Activated effector memory CD4-positive, alpha-beta T cell treated with anti-CD3 and anti-CD28 coated beads, Interleukin-2, amount 50 U/mL, for 16 hours (primary cell): ENCODE measurements around the gene CCDC170.

Experiments
- DNase-seq: peaks from one replicate; pipeline ENCODE4 v3.0.0-alpha.2; 2020

CCDC170 gene

DNA sequence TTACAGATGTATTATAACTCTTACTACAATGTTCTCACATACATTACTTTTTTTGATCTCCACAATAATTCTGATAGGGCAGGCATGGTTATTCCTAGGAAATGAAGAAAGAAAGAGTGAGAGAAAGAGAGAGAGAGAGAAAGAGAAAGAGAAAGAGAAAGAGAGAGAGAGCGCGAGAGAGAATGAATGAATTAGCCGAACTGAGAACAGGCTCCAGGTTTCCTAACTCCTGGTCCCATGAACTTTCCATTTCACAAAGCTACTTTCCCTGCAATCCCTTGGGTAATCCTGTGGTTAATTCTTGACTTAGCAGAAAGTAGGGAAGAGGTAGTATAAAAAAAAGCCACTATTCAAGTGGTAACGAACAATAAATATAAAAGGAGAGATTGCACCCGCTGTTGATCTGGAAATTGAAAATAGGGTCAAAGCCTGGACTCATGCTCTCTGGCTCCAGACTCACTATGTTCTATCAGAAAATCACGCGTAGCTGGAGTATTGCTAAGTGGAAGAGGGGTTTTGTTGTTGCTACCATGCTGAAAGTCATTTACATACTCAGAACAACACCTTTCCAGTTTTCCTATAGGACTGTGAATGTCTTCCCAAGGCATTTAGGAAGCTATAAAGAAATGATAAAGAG is 131.2 kb downstream of the CCDC170 start:
- no peak for DNase-seq

DNA sequence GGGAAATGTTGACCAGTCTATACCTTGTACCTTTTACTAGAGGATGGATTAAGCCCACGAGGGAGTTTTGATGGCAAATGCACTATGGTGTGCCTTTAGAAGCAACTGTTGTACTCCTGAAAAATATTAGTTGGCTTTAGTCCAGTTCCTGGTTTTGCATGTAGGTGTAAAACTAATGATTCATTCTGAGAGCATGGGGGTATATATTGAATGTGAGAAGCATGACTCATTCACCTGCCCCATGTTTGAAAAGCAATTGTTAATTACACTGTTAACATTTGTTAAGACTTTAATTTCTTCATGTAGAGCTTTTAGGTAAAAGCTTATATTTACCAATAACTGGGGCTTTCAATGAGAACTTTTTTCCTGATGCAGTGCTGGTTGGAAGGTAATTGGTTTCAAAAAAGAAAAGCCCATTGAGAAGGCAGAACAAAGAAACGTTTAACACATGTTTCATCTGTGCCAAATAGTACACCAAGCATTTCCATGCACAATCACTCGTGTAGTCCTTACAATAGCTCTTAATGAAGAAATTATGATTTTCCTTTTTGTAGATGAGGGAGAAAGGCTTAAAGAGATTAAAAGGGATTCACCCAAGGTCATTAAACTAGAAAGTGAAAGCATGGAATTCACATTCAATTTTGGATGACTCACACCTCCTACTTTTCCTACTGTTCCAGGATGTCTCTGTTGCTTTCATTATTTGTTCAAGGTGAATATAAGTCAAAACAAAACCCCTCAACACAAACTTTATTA is 134.1 kb downstream of the CCDC170 start:
- DNase-seq: no peak

DNA sequence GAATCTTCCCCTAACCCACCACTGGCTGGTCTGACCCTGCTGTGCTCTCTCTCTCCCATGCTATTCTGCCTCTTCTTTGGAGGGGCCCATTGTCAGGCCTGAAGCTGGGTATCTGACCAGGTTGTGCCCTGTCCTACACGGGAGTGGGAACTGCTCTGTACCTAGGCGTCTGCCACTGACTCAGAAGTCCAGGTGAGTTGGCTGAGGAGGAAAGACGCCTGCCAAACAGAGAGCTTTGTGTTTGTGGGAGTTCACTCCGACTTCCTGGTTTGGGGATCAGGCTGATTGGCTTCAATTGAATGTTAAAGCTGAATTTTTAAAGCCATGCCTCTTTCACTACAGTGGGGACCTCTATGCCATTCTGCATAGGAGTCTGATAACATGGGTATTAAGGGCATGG is 136.0 kb downstream of the CCDC170 start:
- no peak for DNase-seq

DNA sequence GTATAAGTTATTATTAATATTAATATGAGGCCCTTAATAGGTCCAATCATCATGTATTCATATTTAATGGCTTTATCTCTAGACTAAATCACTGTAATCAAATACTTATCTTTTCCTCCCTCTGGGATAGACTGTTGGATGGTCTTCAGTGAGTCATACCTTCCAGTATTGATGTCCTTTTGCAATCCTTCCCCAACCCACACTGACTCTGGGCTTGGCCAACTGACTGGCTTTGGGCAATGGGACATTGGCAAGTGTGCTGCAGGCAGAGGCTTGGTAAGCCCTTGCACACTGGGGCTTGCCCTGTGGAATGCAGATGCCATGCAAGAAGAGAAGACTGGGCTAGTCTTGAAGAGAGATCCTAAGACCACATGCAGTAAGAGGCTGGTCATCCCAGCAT is 136.6 kb downstream of the CCDC170 start:
- no peak for DNase-seq

DNA sequence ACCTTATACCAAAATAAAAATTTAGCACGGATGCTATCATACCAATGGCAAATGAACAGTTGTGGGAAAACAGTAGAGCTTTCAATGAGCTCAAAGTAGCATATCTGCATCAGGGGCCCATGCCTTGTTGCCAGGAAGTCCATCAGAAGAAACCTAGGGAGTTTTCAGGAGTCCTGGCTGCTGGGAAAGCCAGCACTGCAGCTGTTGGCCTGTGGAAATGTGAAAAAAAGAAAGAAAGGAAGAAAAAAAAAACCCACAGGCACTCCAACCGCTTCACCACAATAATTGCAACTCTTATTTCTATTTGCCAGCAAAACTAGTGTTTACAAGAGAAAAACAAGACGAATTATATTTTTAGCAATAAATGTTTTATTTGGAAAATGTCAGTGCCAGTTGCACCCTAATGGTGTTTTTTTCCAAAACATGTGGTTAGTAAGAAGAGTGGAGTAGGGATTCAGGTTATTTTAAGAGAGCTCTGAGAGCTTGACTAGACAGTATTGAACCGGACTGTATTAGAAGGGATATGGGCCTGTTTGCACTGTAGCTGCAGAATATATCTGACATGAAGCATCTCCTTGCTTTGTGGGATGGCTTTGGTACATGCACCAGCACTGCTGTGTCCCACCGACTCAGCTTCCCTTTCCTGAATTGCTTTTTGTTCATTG is 137.3 kb downstream of the CCDC170 start:
- no peak for DNase-seq

DNA sequence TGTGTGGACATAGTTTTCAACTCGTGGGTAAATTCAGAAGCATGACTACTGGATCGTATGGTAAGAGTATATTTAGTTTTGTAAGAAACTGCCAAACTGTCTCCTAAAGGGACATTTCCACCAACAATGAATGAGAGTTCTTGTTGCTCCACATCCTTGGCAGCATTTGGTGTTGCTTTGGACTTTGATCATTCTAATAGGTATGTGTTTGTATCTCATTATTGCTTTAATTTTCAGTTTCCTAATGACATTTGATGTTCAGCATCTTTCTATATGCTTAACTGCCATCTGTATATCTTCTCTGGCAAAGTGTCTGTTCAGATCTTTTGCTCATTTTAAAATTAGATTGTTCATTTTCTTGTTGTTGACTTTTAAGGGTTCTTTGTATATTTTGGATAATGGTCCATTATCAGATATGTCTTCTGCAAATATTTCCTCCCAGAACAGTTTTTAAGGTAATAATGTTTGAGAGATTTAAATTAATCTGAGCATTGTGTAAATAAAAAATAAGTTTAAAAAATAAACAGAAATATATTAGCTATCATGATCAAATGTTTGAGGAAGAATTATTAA is 138.7 kb downstream of the CCDC170 start:
- DNase-seq: no peak

DNA sequence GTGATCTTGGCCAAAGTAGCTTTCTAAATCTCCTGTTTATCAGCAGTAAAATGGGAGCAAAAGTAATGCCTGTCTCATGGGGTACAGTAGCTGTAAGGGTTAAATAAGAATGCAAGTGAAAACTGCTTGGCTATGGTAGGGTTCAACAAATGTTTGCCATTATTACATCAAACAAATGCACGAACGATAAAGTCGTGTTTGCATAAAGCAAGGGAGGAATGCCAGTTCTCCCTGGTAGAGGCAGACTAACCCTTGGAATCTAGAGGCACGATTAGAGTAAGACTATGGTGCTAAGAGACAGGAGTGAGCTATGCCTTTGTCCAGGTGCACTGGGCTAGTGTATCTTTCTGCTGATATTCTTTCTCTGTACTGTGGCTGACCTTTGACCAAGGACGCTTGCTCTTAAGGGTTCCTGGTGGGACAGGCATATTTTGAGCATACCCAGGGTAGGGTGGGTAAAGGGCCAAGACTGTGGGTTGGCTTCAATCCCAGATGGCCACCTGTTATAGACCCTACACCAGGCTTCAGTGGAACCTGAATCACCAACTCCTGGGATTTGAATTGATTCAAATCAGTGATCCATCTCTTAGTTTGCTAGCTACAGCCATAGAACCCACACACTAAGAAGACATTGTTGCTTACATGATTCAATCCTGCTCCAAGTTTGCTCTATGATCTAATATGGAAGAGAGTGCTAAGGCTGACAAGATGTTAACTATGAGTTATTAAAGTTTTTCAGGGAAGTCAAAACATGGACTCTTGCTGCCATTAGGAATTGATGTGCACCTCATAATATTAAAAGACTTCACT is 139.9 kb downstream of the CCDC170 start:
- DNase-seq: no peak

DNA sequence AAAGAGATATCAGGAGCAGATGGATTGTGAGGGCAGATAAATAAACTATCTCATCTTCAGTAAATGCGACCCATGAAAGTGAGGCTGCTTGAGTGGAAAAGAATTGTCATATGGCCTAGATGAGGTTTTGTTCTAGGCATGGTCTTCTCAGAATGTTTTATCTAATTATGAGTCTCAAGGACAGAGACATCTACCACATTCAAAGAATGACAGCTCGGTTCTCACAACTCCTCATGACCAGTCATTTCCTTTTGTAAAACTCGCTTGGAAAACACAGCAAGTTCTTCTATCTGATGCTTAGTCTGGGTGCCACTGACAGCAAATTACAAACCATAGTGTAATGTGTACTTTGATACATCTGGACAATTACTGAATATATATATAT is 140.5 kb downstream of the CCDC170 start:
- no peak for DNase-seq

DNA sequence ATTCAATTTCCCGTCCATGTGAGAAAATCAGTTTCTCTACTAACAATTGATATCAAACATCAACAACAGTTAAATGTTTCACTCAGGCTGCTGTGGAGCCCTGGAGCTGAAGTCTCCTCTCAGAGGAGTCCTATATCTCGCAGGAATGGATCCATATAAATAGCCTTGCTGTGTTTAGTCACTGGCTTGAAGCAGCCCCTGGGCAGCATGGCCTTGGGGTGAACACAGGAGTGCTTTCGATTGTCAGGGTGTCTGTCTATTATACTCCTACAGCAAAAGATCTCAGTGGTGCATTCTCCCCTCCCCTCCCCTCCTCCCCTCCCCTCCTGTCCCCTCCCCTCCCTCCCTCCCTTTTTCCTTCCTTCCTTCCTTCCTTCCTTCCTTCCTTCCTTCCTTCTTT is 141.9 kb downstream of the CCDC170 start:
- no peak for DNase-seq

DNA sequence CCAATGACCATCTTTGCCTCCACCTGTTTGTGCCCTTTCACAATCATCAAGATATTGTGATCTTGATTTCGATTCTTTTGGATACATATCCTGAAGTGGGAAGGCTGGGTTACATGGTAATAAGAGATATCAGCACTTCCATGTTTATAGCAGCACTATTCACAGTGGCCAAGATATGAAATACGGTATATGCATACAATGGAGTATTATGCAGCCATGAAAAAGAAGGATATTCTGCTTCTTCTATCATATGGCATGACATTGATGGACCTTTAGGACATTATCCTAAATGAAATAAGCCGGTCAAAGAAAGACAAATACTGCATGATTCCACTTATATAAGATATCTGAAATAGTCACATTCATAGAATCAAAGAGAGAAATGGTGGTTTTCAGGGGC is 144.0 kb downstream of the CCDC170 start:
- DNase-seq: no peak

DNA sequence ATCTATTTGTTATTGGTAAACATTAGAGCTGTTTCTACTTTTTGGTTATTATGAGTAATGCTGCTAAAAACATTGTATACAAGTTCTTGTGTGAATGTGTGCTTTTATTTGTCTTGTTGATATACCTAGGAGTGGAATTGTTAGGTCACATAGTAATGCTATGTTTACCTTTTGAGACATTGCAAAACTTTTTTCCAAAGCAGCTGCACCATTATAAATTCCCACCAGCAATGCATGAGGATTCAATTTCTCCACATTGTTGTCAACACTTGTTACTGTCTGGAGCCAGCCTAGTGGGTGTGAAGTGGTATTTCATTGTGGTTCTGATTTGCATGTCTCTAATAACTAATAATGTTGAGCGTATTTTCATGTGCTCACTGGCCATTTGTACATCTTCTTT is 145.9 kb downstream of the CCDC170 start:
- no peak for DNase-seq

DNA sequence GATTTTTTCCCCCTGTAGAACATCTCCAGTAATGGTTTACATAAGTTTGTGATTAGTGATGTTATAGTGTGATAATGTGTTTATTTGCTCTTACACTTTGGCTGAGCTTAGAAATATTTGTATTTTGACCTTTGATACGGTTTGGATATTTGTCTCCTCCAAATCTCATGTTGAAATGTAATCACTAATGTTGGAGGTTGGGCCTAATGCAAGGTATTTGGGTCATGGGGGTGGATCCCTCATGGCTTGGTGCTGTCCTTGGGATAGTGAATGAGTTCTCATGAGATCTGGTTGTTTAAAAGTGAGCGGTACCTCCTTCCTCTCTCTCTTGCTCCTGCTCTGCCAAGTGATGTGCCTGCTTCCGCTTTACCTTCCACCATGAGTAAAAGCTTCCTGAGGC is 147.2 kb downstream of the CCDC170 start:
- no peak for DNase-seq

DNA sequence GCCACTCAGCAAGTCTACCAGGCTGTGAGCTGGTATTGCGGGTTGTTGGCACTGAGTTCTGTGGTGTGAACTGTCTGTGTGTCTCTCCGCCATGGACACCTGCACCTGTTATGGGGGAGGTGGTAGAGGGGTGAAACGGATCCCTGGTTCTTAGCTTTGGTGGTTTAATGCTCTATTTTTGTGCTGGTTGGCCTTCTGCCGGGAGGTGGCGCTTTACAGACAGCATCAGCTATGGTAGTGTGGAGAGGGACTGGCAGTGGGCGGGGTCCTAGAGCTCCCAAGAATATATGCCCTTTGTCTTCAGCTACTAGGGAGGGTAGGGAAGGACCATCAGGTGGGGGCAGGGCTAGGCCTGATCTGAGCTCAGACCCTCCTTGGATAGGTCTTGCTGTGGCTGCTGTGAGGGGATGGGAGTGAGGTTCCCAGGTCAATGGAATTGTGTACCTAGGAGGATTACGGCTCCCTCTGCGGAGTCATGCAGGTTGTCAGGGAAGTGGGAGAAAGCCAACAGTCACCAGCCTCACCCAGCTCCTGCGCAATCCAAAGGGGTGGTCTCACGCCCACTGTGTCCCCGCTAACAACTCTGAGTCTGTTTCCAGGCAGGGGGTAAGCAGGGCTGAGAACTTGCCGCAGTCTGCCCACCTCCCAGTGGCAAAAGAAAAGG is 154.3 kb downstream of the CCDC170 start:
- no peak for DNase-seq

DNA sequence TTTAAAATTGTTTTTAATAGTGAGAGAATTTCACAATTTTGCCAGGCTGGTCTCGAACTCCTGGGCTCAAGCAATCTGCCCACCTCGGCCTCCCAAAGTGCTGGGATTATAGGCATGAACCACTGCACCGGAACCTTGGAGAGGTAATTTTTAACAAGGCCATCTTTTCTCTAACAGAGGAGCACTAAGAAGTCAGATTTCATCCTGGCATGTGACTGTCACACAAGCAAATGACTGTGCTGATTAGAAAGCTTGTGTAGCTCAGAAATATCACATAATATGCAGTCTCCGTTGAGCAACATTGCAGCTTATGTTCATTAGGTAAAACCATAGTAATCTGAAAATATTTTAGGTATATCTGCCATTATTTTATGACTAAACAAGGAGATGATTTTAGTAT is 156.0 kb downstream of the CCDC170 start:
- no peak for DNase-seq

DNA sequence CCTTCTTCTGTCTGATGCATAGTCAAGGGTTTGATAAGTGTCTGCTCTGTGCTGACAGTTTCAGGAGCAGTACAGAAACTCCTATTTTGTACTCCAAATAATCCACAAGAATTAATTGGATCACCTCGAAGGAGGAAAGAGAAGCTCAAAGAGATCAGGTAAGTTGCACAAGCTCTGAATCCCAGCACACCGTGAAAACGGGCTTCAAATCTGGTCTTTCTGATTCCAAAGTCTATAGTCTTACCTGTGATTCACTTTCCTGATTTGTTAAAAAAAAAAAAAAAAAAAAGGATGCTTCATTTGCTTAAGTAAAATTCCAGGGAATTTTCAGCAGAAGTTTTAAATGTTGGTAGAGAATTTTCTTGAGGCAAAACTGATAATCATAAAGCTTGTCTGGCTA is 157.8 kb downstream of the CCDC170 start:
- DNase-seq: no peak

DNA sequence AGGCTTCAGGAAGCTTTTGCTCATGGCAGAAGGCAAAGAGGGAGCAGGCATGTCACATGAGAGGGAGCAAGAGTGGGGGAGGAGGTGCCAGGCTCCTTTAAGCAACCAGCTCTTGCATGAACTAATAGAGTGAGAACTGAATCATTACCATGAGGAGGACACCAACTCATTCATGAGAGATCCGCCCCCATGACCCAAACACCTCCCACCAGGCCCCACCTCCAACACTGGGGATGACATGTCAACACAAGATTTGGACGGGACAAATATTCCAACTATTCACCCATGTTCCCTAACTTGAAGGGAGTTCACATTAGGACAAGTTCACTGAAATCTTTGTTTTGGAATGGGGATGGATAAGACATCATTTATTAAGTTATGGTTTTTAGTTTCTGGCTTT is 158.5 kb downstream of the CCDC170 start:
- DNase-seq: no peak

DNA sequence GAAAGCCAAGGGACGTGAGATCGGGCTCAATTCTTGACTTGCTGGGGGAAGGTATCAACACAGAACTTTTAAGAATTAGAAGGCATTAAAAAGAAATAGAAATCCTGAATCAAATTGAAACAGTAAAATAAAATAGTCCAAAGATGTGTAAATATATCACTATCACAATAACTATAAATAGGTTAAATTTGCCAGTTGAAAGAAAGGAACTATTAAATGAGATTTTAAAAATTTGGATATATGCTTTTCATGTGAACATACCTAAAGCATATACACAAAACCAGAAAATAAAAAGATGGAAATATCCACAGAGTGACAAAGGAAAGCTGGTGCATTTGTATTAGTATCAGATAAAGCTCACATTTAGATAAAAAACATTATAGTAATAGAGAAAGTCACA is 161.3 kb downstream of the CCDC170 start:
- DNase-seq: no peak

DNA sequence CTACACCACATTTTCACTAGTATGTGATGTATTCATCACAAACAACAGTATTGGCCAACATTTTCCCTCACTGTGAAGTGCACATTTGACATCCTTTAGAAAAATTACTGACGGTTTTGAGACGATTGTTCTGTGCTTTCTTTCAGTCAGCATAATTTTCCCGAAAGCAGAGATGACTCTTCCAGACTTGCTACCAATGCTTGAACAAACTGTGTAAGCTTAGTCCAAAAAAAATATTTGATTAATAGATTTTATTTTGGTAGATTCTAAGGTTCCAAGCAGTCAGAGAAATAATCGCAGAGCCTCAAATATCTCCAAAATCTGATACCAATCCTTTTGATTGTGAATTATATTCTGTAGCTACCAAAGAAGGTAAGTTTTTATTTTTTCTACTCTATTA is 162.6 kb downstream of the CCDC170 start:
- no peak for DNase-seq

DNA sequence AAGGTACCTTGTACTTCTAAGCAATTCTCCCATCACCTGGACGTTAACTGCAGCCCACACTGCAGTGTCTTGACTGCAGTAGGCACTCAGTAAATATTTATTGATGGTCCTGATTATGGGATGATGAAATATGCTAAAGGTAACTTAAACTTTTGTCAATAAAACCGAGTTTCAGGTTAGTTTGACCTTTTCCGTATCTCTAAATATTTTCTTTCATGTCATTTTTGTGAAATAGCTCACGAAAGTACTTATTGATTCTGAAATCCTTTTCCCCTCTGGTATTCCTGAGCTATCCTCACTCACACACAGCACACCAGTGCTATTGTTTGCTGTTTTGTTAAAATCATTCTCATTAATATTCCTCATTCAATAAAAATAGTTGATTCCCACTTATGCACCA is 164.3 kb downstream of the CCDC170 start:
- no peak for DNase-seq

DNA sequence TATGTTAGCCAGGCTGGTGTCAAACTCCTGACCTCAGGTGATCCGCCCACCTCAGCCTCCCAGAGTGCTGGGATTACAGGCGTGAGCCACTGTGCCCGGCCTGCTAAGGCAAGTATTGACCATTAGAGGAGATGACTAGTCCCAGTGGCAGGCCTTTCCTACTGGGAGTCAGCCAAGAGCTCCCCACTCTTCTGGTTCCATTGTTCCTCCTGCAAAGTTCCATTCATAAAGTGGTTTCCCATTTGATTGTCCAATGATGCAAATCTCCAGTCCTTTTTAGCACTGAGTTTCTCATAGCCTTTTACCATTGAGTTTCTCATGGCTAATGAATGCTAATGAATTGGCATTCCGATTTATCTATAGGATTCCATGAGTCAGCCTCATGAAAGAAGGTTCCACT is 165.4 kb downstream of the CCDC170 start:
- no peak for DNase-seq

DNA sequence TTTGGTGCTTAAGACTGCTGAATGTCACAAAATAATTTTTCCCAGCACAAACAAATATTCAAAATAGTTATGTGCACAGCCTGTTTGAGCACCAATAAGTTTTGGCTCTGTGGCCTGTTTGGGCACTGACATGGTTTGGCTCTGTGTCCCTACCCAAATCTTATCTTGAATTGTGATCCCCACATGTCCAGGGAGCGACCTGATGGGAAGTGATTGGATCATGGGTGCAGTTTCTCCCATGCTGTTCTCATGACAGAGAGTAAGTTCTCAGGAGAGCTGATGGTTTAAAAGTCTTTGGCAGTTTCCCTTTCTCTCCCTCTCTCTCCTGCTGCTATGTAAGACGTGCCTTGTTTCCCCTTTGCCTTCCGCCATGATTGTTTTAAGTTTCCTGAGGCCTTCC is 167.7 kb downstream of the CCDC170 start:
- no peak for DNase-seq

DNA sequence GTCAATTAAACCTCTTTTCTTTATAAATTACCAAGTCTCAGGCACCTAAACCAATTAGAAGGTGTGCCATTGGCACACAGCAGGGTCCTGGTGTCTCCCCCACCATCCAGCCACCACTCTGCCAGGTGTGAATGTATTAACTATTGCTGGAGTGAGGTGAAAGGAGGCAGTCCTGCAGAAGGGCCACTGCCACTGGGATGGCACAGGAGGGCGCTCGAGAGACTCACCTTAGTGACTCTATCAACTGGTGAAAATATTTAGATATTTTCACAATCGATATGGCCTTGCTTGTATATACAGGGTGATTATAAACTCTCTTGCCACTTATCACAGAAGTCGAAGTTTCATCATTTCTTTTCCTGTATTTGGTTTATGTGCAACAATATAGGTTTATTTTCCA is 168.1 kb downstream of the CCDC170 start:
- DNase-seq: no peak

DNA sequence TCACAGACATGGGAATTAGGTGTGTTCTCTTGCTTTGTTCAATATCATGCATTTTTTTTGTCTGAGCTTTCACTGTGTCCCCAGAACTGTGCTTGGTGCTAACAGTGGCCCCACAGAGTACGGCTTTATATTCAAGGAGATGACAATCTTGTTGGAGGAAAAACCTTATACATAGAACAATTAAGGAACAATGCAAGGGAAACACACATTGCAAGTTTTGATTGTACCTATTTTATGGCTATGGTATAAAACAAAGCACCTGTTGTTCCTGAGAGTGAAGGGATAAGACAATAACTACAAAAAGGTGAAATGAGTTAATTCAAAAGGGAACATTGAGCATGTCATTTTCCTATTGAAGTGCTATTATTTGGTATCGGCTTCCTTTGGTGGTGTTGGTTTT is 169.7 kb downstream of the CCDC170 start:
- DNase-seq: no peak
